ENCODE measurements around the gene TBC1D21.

The TBC1D21 gene

GRCh38 chr15:73910522-73911303 lies 37.3 kb downstream of the TBC1D21 start:
- no peak for DNase-seq

- DNase-seq = no peak
These were observed 38.7 kb downstream of the TBC1D21 start for GRCh38 chr15:73912030-73912596.

GRCh38 chr15:73914145-73914544 lies 40.8 kb downstream of the TBC1D21 start:
- no peak for DNase-seq

- no peak for DNase-seq
These were observed 41.7 kb downstream of the TBC1D21 start for GRCh38 chr15:73915082-73915481.

- DNase-seq = no peak
These were observed 45.4 kb downstream of the TBC1D21 start for GRCh38 chr15:73918784-73919183.

- DNase-seq = no peak
These were observed 46.3 kb downstream of the TBC1D21 start for GRCh38 chr15:73919706-73920105.

GRCh38 chr15:73921254-73921925 lies 48.0 kb downstream of the TBC1D21 start:
- no peak for DNase-seq

- no peak for DNase-seq
These were observed 49.1 kb downstream of the TBC1D21 start for GRCh38 chr15:73922186-73923151.

- DNase-seq = no peak
These were observed 49.8 kb downstream of the TBC1D21 start for GRCh38 chr15:73923156-73923487.

GRCh38 chr15:73923488-73924164 lies 50.3 kb downstream of the TBC1D21 start:
- DNase-seq = no peak

- no peak for DNase-seq
These were observed 51.0 kb downstream of the TBC1D21 start for GRCh38 chr15:73924171-73924921.

GRCh38 chr15:73925848-73926218 lies 52.5 kb downstream of the TBC1D21 start:
- no peak for DNase-seq

- DNase-seq = peak in 1 of 2 donors; percentile 16
These were observed 53.0 kb downstream of the TBC1D21 start, which contains the start of gene LOXL1 for GRCh38 chr15:73926219-73927002. LOXL1 (plus strand) TSS chr15:73926462; CDS start chr15:73926784, 322 bp downstream.

GRCh38 chr15:73927003-73927475 lies 53.7 kb downstream of the TBC1D21 start:
- no peak for DNase-seq

GRCh38 chr15:73927476-73928240 lies 54.3 kb downstream of the TBC1D21 start:
- DNase-seq = no peak

- DNase-seq = no peak
These were observed 54.8 kb downstream of the TBC1D21 start for GRCh38 chr15:73928241-73928579.

- no peak for DNase-seq
These were observed 55.7 kb downstream of the TBC1D21 start for GRCh38 chr15:73928971-73929627.

- peak in 1 of 2 donors; percentile 13 for DNase-seq
These were observed 57.0 kb downstream of the TBC1D21 start for GRCh38 chr15:73930371-73930770.

GRCh38 chr15:73930790-73931281 lies 57.5 kb downstream of the TBC1D21 start:
- no peak for DNase-seq
